Hematopoietic multipotent progenitor cell treated with erythropoietin and hydrocortisone succinate and interleukin-3 and kit ligand, for 8 days (in vitro differentiated cells): Measurements from ENCODE around the gene EHMT2.
"Not testable (repeated sequence)": the region's sequence is repeated elsewhere in the genome, so short reads cannot be mapped to it uniquely, and the experiment has no call there.

ENCODE experiments used
- DNase-seq: peaks from one replicate; pipeline ENCODE4 v3.0.0-alpha.2; 2015

The EHMT2 gene

GRCh38 chr6:31911826-31912585 lies 14.5 kb upstream of the EHMT2 start:
- DNase-seq = no peak

- not testable (repeated sequence) for DNase-seq
Measured at GRCh38 chr6:31909298-31909697, 11.8 kb upstream of the EHMT2 start.

DNA sequence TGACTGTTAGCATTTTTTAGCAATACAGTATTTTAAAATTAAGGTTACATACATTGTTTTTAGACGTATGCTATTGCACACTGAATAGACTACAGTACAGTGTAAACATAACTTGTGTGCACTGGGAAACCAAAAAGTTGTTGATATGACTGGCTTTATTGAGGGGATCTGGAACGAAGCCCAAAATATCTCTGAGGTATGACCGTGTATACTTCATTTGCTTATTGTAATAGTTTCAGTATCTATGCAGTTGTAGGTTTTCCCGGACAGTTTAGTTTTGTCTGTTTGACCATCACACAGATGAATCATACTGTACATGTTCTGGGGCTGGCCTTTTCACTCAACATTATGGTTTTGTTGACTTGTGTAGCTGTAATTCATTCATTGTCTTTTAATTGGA lies 11.3 kb upstream of the EHMT2 start:
- no peak for DNase-seq

DNA sequence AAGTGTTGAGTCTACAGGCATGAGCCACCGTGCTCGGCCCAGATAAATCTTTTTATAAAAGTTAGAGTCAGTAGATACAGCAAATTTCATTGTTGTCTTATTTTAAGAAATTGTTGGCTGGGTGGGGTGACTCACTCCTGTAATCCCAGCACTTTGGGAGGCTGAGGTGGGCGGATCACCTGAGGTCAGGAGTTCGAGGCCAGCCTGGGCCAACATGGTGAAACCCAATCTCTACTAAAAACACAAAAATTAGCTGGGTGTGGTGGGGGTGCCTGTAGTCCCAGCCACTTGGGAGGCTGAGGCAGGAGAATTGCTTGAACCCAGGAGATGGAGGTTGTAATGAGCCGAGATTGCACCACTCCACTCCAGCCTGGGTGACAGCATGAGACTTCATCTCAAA lies 10.8 kb upstream of the EHMT2 start:
- not testable (repeated sequence) for DNase-seq

GRCh38 chr6:31907158-31907813 lies 9.8 kb upstream of the EHMT2 start:
- no peak for DNase-seq

- DNase-seq = not testable (repeated sequence)
Measured at GRCh38 chr6:31906727-31907126, 9.2 kb upstream of the EHMT2 start.

DNA sequence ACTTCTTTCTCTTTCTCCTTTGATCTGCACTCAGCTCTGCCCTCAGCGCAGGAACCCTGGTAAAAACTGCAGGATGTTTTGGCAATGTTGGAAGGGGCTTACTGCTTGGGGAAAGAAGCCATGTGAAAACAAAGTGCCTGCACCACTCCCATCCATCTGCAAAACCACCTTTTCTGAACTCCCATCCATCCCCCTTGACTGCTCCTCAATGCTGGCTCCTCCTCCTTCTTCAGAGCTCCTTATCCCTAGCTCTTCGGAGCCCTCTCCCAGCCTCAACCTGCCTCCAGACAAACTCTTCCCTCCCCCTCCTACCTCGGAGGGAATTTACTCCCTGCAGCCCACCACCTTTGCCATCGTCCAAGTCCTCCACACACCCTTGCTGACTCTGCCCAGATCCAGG lies 8.6 kb upstream of the EHMT2 start:
- DNase-seq = no peak

DNA sequence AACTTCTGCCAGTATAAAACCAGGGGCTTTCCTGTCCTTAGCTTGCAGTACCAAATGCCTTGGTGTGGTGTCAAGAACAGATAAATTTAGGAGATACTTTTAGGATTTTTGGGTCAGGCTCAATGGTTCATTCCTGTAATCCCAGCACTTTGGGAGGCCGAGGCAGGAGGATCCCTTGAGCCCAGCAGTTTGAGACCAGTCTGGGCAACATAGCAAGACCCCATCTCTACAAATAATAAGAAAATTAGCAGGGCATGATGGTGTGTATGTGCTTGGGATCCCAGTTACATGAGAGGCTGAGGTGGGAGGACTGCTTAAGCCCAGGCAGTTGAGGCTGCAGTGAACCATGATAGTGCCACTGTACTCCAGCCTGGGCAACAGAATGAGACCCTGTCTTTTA lies 7.5 kb upstream of the EHMT2 start:
- no peak for DNase-seq

DNA sequence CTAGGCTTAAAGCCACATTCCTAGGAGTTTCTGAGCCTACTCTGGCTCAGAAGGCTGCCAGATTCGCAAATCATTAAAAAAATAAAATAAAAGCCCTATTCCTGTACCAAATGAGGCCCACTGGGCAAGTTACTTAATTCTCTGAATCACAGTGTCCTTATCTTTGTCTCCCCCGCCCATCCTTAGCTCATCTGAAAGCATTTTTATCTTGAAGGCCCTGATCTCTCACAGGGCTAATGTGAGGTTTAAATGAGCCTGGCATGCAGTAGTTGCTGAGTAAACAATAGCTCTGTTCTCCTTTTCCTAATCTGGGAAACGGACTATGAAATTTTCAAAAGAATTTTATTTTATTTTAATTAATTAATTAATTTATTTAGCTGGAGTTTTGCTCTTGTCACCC lies 6.5 kb upstream of the EHMT2 start:
- DNase-seq = peak; percentile 58

DNA sequence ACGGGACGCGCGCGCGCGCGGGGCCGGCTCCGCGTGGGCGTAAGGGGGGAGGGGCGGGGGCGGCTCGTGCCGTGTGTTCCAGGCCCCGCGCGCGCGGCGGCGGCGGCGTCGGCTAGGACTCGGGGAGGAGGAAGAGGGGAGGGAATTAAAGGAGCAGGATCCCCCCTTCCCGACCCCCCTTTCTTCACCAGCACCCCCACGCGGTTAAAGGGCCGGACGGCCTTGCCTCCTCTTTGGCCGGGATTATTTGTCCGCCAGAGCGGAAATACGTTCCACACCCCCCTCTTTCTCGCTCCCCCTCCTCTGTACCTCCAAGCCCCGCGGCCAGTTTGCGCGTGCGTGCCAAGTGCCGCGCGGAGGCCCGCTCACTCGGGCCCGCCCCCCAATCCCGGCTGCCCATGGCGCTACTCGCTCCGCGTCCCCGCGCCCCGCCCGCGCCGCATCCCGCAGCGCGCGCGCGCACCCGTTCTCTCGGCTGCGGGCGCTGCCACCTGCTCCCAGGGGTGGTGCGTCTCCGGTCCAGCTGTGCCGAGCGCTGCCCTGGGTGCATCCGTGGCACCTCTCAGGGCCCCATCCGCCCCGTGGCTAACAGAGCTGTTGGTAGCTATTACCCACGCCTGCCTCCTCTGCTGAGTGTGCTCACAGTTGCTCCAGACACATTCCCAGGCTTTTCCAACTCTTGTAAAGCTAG lies 4.6 kb upstream of the EHMT2 start, which contains the start of gene ZBTB12:
ZBTB12 (minus strand) TSS at position 134 of the 691 bp plus-strand sequence. CDS start 781 bp downstream, outside the sequence.
- DNase-seq = peak; percentile 87

GRCh38 chr6:31901415-31901952 lies 4.0 kb upstream of the EHMT2 start:
- DNase-seq = peak; percentile 54

DNA sequence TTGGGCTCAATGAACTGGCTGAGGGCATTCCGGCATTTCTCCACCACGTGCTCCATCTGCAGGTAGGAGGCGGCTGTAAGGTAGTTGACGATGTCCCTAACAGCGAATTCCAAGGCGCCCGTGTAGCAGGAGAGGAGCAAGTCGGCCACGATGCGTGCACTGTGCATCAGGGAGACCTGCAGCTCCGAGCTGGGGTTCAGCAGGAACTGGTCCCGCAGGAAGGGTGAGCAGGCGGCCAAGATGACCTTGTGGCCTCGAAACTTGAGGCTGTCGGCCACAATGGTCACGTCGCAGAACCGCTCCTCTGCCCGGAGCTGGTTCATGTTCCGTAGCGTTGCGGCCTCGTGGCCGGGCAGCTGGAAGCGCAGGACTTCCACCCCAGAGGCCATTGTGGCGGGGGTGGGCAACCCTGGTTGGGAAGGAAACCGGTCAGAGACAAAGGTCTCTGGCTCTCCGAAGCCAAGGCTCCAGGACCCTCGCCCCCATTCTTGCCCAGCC lies 3.5 kb upstream of the EHMT2 start:
- DNase-seq = no peak

DNA sequence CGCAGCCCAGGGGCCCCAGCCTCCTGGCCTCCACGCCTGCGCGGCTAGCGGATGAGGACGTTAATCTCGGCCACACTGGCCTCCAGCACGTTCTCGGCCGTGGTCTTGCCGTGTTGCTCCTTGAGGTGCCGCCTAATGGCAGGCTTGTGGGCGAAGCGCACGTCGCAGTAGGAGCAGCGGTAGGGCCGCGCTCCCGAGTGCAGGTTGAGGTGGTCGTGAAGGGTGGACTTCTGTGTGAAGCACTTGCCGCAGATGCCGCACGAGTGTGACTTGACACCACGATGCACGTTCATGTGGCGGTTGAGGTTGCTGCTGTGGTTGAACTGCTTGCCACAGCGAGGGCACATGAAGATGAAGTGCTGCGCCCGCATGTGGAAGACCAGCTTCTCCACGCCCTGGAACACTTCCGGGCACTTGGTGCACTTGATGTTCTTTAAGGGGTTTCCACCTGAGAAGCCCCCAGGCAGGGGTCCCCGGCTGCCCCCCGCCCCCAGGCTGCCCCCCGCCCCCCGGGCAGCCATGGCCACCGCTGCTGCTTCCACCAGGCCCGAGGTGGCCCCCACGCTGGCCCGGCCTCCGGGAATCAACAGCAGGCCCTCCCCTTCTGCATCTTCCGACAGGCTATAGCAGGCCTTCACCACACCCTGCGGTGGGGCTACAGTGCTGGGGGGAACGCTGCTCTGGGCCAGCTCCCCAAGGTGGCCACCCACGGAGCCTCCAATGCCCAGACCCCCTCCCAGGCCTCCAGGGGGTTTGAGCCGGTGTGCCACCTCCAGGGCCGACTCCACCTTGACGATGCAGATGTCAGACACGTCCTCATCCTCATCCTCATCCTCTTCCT lies 2.6 kb upstream of the EHMT2 start:
- no peak for DNase-seq

GRCh38 chr6:31899215-31899614 lies 1.7 kb upstream of the EHMT2 start:
- no peak for DNase-seq

GRCh38 chr6:31898383-31899011 lies 999 bp upstream of the EHMT2 start:
- peak; percentile 69 for DNase-seq

DNA sequence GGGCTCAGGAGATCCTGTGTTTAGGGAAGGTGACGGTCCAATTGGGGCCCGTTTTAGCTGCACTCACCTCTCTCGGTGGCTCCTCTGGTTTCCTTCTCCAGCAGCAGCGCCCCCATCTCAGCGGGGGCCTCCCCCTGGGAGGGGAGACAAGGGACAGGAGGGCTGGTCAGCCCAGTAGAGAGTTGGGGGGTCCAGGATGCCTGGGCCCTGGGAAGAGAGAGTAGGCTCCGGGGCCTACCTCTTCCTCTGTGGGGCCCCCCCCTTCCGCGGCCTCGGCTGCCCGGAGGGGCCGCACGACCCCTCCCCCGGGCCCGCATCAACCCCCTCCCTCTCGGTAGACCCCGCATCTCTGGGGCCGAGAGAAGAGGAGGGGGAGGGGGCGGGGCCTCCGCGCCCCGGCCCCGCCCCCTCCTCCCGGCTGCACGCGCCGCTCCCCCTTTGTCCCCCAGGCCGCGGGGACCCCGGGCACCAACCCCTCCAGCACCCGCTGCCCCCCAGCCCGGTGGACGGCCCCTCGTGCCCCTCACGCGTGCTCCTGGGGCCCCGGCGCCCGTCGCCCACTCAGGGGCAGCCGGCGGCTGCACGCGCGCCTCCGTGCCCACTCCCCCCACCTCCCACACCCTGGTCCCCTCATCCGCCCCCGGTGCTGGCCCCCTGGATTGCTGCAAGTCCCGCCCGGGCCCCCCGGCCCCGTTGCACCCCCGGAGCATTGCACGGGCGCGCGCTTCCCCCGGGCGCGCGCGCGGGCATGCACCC lies 464 bp downstream of the EHMT2 start:
- no peak for DNase-seq

GRCh38 chr6:31896493-31896855 lies 1.0 kb downstream of the EHMT2 start:
- DNase-seq = no peak

- no peak for DNase-seq
Measured at GRCh38 chr6:31892821-31893220, 4.7 kb downstream of the EHMT2 start.

DNA sequence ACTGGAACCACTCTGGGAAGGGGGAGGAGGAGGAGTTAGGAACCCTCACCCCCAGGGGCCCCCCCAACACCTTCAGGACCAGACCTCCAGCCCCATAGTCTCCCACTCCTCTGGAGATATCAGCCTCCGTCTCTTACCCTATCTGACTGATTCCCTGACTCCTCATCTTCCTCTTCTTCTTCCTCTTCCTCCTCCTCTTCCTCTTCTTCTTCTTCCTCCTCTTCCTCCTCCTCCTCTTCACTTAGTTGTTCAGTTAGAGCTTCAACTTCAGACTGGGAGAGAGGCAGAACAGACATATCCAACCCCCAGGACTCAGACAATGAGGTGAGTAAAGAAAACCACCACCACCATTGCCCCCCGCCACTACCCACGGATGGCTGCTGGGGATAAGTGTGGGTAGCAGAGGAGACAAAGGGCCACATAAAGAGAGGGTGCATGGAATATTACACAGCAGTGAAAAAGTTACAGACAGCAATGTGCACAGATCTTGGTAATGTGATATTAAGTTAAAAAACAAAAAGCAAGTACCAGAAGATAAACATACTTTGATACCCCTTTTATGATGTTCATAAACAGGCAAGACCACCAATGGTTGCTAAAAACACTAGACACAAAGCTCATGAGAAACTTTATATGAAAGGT lies 8.0 kb downstream of the EHMT2 start:
- DNase-seq = no peak
